ENCODE measurements around the gene OR2F1.

The OR2F1 gene, protein sequence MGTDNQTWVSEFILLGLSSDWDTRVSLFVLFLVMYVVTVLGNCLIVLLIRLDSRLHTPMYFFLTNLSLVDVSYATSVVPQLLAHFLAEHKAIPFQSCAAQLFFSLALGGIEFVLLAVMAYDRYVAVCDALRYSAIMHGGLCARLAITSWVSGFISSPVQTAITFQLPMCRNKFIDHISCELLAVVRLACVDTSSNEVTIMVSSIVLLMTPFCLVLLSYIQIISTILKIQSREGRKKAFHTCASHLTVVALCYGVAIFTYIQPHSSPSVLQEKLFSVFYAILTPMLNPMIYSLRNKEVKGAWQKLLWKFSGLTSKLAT

DNA sequence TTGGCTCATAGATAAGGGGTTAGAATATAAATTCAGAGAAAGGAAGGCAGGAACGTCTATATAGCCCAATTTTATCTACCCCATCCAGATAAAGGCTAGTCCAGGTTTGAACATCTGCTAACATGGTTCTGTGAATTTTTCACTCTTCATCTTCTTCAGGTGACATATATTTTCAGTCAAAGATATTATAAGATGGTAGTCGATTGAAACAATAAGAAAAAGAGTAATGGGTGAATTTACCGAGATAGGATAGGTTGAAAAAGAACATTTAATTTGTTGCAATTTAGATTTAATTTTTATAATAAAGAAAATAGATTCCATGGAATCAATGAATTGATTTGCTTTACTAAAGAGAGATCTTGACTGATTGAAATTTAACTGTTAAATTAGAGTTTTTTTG lies at the start of gene OR2F1:
Gene OR2F1, plus strand, starts transcription at position 301 of the 400 bp plus-strand sequence. CDS start 5,127 bp downstream, outside the sequence.
- no peak for DNase-seq

DNA sequence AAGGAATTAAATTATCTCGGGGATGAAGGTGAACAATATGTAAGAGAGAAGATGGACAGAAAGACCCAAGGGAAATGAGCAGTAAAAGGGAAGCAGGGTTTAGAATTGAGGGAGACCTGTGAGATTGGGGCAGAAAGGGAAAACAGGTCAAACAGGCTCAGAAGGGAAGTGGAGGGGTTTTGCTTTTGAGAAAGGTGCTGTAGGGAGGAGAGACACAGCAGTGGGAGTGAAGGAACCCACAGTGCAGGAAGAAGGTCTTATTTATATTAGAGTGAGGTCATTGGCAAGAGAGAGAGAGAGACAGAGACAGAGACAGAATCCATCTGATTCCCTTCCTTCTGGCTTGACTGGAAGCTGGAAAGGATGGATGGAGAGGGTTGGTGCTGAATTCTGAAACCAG lies 49.1 kb upstream of the OR2F1 start:
- DNase-seq: no peak

DNA sequence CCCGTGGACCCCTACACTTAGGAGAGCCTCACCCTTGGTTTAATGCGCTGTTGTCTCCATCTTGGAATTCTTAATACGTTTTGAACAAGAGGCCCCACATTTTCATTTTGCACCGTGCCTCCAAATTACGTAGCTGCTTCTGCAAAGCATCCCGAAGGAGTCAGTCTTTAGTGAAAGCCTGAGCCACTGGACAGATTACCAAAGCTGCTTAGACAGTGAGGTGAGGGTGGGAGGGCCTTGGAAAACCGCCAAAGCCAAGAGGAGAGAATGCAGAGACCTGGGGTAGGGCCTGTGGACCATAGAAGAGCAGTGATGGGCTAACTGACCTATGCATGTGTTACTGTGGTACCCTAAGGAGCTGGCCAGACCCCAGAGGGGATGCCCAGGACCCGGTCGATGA lies 48.5 kb upstream of the OR2F1 start:
- DNase-seq: no peak

DNA sequence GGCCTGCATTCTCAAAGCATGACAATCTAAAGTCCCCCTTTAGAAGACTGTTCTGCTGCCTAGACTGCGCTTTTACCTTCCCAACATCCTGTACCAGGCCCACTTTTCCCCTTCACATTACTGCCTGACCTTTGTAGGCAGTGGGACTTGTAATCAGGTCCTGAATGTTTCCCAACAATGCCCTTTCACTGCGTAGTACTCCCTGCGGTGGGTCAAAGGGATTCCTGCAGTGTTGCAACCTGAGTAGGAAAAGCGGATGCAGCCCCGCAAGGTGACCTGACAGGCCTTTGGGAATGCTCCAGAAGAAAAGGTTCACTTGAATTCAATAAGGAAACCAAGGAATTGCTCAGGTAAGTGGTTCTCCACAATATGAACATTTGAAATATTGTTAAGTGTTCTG lies 47.7 kb upstream of the OR2F1 start:
- no peak for DNase-seq

DNA sequence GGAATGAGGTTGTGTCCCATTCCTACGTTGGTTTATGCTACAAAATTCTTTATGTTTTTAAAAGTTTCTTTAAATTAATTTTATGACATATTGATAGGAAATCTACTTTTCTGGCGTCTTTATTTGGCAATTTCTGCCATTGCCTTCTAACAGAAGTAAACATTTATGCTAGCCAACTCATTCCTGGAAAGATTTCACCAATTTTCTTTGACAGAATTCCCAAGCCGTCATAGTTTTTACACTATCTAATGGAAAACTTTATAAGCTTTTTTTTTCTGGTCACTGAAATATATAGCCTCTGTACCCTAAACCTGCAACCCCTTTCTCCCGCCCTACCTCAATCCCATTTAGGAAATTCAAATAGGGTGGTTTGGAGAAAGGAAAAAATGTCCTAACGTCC lies 46.5 kb upstream of the OR2F1 start:
- no peak for DNase-seq

DNA sequence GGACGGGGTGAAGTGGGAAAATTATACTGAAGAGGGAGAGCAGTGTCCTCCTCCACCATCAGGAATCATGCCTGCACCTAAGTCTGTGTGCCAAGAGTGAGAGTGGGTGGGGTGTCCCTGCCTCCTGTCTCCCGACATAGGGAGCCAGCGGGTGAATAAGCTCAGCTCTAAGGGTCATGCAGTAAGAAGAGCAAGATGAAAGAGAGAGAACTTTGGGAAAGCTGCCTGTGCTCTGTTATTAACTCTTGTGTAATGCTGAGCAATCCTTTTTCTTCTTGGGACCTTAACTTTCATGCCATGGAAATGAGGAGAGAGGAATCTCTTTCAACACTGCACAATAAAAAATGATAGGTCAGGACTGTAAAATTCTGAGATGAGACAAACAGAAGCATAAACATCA lies 44.8 kb upstream of the OR2F1 start:
- no peak for DNase-seq

DNA sequence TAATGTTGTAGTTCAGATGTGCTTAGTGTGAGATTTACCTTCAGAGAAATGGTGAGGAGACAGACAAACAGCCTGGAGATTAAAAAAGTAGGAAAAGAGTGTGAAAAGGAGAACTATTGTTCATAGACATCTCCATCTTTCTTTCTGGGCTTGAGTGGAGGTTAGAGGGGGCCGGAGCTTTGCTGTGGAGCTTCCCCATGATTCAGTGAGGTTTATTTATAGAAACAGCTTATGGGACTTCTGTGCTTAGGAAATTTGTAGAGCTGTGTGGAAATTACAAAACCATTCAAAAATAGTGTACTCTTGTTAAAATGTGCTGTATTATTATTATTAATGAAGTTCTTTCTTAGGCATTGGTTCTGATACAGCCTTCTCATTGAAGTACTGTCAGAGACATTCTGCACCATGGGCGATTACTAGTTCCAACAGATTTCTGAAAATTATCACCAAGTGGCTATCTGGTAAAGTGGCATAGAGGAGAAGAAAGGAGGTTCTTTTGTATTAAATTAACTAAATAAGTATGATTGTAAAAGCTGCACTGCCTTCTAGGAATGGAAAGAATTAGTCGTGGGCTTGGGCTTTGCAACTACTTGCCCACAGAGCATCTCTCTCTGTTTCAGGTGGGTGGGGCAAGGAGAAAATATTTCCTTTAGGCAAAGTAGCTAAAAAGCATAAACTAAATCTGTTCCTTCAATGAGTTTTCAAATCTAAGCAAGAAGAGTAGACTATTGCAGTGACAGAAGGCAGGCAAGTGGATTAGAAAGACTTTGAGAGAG lies 44.0 kb upstream of the OR2F1 start:
- DNase-seq: no peak

DNA sequence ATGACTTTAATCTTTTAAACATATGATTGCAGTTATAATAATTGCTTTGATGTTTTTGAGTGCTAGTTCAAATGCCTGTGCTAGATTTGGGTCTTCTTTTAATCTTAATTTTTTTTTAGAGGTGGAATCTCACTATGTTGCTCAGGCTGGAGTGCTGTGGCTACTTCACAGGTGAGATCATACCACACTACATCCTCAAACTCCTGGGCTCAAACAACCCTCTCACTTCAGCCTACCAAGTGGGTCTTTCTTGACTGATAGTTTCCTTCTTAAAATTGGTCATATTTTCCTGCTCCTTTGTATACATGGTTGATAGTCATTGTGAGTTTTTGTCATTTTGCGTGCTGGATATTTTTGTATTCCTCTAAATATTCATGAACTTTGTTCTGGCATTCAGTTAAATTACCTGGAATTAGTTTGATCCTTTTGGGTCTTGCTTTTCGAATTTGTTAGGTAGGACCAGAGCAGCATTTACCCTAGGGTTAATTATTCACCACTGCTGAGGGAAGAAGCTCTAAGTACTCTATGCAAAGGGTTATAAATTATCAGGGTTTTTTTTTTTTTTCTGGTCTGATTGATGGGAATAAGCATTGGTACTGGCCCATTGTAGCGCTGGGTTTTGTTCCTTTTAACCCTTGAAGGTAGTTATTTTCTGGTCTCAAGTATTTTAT lies 40.6 kb upstream of the OR2F1 start:
- DNase-seq: no peak

DNA sequence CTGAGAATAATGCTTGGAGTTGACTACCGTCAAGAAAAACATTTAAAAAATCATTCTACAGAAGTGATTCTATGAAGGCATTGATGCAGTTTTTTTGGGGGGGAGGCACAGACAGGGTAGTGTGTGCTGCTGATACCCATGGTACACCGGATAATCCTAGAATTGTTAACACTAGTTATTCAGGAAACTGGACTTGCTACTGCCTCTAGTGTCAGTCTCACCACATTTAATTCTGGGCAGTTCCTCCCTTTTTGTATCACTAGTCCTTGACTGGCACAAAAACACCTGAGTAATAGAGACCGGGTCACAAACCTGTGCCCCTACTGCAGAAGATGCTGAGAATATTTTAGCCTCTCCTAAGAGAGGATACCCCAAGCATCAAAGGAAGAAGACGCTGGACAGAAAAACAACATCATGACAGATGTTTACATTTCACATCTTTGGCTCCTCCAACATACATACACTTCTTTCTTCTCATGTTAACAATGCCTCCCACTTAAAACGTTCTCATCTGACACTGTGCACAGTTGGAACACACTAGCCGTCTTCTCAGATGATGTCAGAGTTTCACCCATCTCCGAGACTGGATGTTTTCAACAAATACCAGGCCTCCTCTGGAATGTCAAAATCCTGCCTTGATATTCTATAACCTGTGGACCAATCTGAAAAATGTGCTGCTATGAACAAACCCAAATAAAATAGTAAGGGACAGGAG lies 39.5 kb upstream of the OR2F1 start:
- DNase-seq: no peak

DNA sequence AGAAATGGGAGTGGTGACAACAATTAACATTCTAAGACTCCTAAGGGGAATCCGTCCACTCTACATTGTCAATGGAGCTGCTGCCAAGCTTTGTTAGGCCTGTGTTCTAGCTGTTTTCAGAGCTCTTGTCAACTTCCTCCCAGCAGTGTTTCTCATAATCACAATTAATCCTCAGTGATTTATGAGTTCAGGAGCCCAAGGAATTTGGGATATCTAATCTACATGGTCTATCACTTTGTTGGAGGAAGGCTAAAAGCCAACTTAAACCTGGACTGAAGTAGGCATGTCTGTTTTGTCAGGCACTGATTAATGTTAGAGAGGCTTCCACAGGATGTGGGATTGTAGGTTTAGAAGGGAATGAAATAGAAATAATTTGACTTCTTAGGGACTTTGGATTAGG lies 29.8 kb upstream of the OR2F1 start:
- DNase-seq: no peak

DNA sequence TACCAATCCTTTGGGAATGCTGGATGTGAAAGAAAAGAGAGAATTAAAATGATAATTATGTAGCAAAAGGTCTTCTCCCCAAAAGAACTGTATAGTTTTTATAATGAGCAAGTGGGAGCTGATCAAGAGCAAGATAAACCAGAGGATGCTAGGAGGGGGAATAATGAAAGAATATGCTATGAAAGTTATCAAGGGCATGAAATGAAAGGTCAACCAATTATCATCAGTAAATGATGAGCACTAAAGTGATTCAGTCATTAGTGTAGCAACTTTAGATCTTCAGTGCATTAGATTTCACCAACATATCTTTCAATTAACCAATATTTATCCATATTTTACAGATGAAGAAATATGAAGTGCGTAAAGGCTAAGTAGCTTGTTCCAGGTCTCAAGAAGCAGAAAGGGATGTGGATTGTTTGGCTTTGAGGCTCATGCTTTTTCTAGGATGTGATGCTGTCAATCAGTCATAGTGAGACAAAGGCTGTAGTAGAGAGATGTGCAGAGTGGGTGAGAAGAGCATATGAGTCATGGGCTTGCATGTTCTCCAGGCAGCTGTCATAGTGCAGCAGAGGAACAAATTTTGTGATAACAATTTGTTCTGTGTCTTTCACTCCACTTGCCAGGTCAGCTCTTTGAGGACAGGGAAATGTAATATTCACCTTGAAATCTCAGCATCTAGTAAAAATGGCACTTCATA lies 25.3 kb upstream of the OR2F1 start:
- DNase-seq: no peak

DNA sequence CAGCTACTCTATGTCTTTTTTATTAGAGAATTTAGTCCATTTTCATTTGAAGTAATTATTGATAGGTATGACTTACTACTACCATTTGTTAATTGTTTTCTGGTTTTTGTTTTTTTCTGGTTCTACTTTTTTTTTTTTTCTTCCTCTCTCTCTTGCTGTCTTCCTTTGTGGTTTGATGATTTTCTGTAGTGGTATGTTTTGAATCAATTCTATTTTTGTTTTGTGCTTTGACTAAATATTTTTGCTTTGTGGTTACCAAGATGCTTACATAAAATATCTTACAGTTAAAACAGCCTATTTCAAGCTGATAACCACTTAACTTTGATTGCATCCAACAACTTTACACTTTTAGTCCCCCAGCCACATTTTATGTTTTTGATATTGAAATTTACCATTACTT lies 22.9 kb upstream of the OR2F1 start:
- no peak for DNase-seq

DNA sequence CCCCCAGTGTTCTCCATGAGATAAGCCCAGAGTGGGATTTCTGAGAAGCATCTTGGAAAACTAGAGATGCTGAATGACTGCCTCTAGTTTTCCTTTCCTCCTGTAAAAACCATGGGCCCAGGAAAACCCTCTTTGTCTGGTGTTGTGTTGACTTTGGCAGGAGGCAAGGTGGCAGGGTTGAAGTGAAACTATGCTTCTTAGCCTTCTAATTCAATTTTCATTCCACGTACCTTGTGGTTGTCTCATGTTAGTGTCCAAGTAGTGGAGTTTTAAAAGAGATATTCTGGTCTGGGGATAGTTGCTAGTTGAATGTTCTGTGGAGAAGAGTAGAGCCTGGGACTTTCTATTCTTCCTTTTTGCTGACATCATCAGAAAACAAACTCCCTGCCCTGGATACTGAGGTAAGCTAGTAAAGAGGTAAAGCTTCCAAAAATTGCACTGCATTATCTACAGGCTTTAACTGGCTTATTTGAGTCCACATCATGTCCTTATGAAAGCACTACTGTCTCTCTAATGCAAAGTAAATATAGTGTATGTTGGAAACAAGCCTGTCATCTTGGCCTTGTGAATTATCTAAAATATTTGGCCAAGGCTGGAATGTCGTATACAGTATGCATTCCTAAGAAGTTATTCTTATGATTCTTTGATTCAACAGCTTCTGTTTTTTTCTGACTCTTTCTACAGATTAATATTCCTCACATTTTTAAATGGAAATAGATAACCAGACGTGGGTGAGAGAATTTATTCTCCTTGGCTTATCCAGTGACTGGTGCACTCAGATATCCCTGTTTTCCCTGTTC lies 19.9 kb upstream of the OR2F1 start, which contains the start of gene OR2F2:
Gene OR2F2, plus strand, starts transcription at position 708 of the 800 bp plus-strand sequence. Its CDS starts 0 bp downstream, at position 708.
- DNase-seq: no peak

DNA sequence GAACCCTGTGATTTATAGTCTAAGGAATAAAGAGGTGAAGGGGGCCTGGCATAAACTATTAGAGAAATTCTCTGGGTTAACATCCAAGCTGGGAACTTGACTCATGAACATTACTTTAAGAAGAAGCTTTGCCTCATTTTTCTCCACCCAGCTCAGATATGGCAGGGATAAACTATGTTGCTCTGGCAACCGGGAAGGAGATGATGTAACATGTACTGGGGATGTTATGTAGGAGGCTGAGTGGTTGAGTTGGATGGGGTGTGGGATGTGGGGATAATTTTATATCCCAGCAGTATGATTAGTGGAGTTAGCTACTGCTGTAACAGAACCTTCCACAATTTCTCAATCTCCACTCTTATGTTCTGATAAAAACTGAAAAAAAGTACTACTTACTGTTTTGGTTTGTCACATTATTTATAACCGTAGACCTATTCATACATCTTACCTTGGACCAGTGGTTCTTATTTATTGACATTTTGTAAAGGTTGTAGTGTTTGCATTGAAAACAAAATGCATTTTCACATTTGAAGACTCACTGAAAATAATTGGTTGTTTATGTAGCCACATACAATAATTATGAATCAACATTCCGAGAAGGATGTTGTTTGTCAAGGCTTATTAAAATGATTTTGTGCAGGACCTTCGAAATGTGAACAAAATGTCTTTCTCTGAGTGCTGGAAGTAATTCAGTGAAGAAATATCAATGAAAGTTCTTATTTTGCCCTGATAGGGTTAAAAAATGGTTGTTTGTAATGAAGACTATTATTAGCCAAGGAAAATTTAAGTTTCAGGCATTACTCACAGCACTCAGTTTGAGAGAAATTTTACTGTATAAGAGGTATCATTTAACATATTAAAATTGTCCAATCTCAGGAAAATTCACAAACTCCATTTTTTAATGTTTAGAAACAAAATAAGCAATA lies 18.3 kb upstream of the OR2F1 start:
- no peak for DNase-seq

DNA sequence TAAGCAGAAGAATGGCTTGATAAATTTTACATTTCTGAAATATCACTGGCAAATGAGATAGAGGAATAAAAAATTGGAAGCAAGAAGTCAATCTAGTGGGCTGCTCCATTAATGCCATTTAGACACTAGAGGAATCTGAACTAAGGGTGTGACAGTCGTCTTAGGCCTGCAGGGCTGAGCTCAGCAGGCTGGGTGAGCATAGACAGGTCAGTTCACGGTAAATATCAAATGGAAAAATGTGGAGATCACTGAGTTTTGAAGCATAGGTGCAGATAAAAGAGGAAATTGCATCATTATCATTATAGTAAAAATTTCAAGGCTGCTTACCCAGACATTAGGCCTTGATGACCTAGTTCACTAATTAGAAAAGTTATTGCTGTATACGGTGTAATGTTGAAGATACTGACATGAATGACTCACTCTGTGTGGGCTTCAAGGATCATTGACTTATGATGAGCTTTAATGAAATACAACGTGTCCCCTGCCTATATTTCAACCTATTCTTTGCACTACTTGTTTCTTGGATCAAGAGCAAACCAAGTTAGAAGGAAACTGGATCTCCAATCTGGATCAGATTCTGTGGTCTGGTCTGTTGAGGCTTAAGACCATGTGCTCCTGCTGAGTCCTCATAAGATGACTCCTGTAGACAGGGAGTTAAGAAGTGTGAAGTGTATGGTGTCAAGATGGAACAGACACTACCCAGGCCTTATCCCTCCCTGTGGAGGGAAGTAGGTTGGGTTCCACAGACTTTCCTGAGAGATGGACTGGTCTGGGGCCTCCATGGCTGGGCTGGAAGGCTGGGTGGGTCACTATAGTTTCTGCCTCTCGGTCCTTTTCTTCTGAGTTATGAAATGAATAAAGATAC lies 16.0 kb upstream of the OR2F1 start:
- DNase-seq: no peak

DNA sequence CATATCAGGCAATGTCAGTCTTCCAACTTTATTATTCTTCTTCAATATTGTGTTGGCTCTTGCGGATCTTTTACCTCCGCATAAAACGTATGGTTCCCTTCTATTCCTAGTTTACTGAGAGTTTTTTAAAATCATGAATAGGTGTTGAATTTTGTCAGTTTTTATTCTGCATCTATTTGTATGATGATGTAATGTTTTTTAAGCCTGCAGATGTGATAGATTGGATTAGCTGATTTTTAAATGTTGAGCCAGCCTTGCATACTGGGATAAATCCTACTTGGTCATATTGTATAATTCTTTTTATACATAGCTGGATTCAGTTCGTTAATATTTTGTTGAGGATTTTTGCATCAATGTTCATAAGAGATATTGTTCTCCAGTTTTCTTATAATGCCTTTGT lies 9.2 kb upstream of the OR2F1 start:
- no peak for DNase-seq

DNA sequence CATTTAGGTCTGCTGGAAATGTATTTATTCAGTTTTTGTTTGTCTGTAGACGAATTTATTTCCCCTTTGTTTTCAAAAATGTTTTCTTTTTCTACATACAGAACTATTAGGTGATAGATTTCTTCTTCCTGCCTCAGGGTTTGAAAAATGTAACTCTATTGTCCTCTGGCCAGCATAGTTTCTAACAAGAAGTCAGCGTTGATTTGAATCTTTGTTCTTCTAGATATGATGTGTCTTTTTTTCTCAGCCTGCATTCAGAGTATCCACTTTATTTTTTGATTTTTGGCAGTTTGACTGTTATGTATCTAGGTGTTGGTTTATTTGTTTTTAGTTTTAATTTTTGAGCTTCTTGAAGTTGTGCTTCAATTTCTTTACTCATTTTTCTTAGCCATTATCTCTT lies 7.5 kb upstream of the OR2F1 start:
- DNase-seq: no peak

DNA sequence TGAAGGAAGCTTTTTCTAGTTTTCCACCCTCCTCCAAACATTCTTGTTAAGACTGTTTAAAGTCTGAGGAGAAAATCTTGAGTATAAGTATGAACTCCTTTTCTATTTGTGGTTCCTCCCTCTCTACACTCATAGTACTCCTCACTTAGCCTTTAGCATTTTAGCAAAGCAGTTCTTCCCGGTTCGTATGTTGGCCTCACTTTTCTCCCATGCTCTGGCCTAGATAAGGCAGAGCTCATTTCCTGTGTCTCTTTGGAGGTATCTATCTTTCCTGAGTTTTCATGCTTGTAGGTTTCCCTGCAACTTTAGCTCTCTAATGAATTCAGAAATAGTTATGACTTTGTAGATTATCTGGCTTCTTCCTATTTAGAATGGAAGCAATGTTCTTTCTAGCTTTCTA lies 5.9 kb upstream of the OR2F1 start:
- no peak for DNase-seq

DNA sequence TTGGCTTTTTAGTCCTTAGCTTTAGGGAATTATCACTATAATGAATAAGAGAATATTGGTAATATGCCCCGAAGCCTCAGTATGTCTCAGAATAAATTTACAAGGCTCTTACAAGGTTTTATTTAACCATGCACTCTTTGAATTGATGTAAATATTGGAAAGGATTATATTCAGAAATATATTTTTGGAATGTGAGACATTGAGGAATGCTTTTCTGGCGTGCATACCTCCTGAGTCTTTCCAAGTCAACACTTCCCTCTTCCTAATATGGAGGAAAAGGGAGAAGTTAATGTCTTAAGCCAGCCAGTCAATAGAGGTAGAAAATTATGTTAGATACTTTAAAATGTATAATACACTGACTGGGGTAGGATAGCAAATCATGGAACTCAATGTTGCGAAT lies 1.2 kb upstream of the OR2F1 start:
- DNase-seq: no peak

DNA sequence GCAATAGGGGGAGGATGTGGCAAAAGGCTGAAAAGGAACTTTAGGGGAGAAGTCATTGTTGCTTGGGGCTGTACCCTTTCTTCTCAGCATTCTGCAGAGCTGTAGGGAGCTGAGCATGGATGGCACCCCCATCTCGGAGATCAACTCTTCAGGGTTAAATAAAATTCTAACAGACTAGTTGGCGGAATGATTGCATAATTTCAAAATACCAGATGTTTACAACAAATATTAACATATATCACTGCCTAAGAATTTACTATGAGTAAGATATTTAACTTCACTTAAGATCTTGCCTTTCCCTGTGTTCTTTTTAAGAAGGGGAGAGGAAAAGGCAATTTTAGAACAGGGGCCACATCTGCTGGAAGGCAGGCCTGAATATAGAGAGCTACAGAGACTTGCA lies 509 bp upstream of the OR2F1 start:
- no peak for DNase-seq
